T-helper 2 cell treated with Interferon-gamma antibody and Interleukin-4, amounts not matched to agents 5 μg/mL and 100 μg/mL, for 36 hours (primary cell): ENCODE data around the gene KIAA2012.

ENCODE experiments used
- DNase-seq: peaks from one replicate; pipeline ENCODE4 v3.0.0; 2021; ENCODE audit warnings: low spot score
- H3K27ac Mint-ChIP-seq: one replicate; pipeline ENCODE4 v1.8.0; 2021; ENCODE audit warnings: mild to moderate bottlenecking, mixed read lengths
- H3K27me3 Mint-ChIP-seq: one replicate; pipeline ENCODE4 v1.8.0; 2021; ENCODE audit warnings: low read depth, mixed read lengths
- H3K36me3 Mint-ChIP-seq: one replicate; pipeline ENCODE4 v1.8.0; 2021; ENCODE audit warnings: low read depth, mixed read lengths
- H3K4me1 Mint-ChIP-seq: one replicate; pipeline ENCODE4 v1.8.0; 2021; ENCODE audit warnings: low read depth, mixed read lengths
- H3K4me3 Mint-ChIP-seq: one replicate; pipeline ENCODE4 v1.8.0; 2022; ENCODE audit warnings: mild to moderate bottlenecking, moderate library complexity, mixed read lengths
- H3K9me3 Mint-ChIP-seq: one replicate; pipeline ENCODE4 v1.8.0; 2021; ENCODE audit warnings: mixed read lengths

KIAA2012 gene

GRCh38 chr2:202147775-202148174, 74.7 kb downstream of the KIAA2012 start:
- Mint-ChIP-seq H3K4me1 (no peaks in the 10 kb centered on the region), H3K27ac (no peak overlapping the region), H3K9me3 (no peaks in the 10 kb centered on the region), H3K36me3 (no peaks in the 10 kb centered on the region), H3K4me3 (no peak overlapping the region), H3K27me3 (peaks cover 10% of the 10 kb centered on the region)
- DNase-seq: no peak

GRCh38 chr2:202148515-202149154, 75.6 kb downstream of the KIAA2012 start:
- Mint-ChIP-seq H3K4me3 (no peak overlapping the region), H3K36me3 (no peaks in the 10 kb centered on the region), H3K4me1 (no peaks in the 10 kb centered on the region), H3K27ac (no peak overlapping the region), H3K27me3 (peaks cover 13% of the 10 kb centered on the region), H3K9me3 (no peaks in the 10 kb centered on the region)
- DNase-seq: no peak

- Mint-ChIP-seq H3K27me3 (peaks cover 13% of the 10 kb centered on the region), H3K36me3 (no peaks in the 10 kb centered on the region), H3K4me3 (no peak overlapping the region), H3K4me1 (no peaks in the 10 kb centered on the region), H3K9me3 (no peaks in the 10 kb centered on the region), H3K27ac (no peak overlapping the region)
- no peak for DNase-seq
Observed at GRCh38 chr2:202149155-202149762, 76.2 kb downstream of the KIAA2012 start.

GRCh38 chr2:202149936-202150335, 76.9 kb downstream of the KIAA2012 start:
- no peaks in the 10 kb centered on the region for H3K9me3 Mint-ChIP-seq
- DNase-seq: no peak
- no peak overlapping the region for H3K4me3 Mint-ChIP-seq
- no peak overlapping the region for H3K27ac Mint-ChIP-seq
- H3K4me1 Mint-ChIP-seq: no peaks in the 10 kb centered on the region
- H3K36me3 Mint-ChIP-seq: no peaks in the 10 kb centered on the region
- peaks cover 9% of the 10 kb centered on the region for H3K27me3 Mint-ChIP-seq

GRCh38 chr2:202152104-202152715, 79.2 kb downstream of the KIAA2012 start:
- Mint-ChIP-seq H3K27ac (no peak overlapping the region), H3K4me3 (no peak overlapping the region), H3K4me1 (no peaks in the 10 kb centered on the region), H3K36me3 (no peaks in the 10 kb centered on the region), H3K9me3 (no peaks in the 10 kb centered on the region), H3K27me3 (peaks cover 10% of the 10 kb centered on the region)
- no peak for DNase-seq

GRCh38 chr2:202154613-202155012, 81.6 kb downstream of the KIAA2012 start:
- Mint-ChIP-seq H3K27me3 (peaks cover 10% of the 10 kb centered on the region), H3K4me1 (no peaks in the 10 kb centered on the region)

GRCh38 chr2:202157211-202157990, 84.3 kb downstream of the KIAA2012 start:
- peaks cover 5% of the 10 kb centered on the region for H3K27me3 Mint-ChIP-seq
- no peaks in the 10 kb centered on the region for H3K36me3 Mint-ChIP-seq
- DNase-seq: no peak
- no peak overlapping the region for H3K4me3 Mint-ChIP-seq
- H3K9me3 Mint-ChIP-seq: no peaks in the 10 kb centered on the region
- H3K27ac Mint-ChIP-seq: no peak overlapping the region
- H3K4me1 Mint-ChIP-seq: peaks cover 3% of the 10 kb centered on the region

More at GRCh38 chr2:202154613-202155012, 81.6 kb downstream of the KIAA2012 start:
- no peak overlapping the region for H3K27ac Mint-ChIP-seq
- H3K36me3 Mint-ChIP-seq: no peaks in the 10 kb centered on the region
- DNase-seq: no peak
- H3K9me3 Mint-ChIP-seq: no peaks in the 10 kb centered on the region
- H3K4me3 Mint-ChIP-seq: no peak overlapping the region

- H3K9me3 Mint-ChIP-seq: no peaks in the 10 kb centered on the region
- H3K27ac Mint-ChIP-seq: no peak overlapping the region
- H3K36me3 Mint-ChIP-seq: no peaks in the 10 kb centered on the region
- DNase-seq: no peak
- H3K4me3 Mint-ChIP-seq: no peak overlapping the region
- peaks cover 3% of the 10 kb centered on the region for H3K4me1 Mint-ChIP-seq
- peaks cover 1% of the 10 kb centered on the region for H3K27me3 Mint-ChIP-seq
Observed at GRCh38 chr2:202158796-202159195, 85.7 kb downstream of the KIAA2012 start.

GRCh38 chr2:202161151-202161835, 88.2 kb downstream of the KIAA2012 start:
- DNase-seq: no peak
- H3K4me3 Mint-ChIP-seq: no peak overlapping the region

GRCh38 chr2:202164411-202164810, 91.4 kb downstream of the KIAA2012 start:
- Mint-ChIP-seq H3K27me3 (no peaks in the 10 kb centered on the region), H3K4me1 (peaks cover 3% of the 10 kb centered on the region), H3K36me3 (no peaks in the 10 kb centered on the region), H3K4me3 (no peak overlapping the region), H3K27ac (no peak overlapping the region), H3K9me3 (no peaks in the 10 kb centered on the region)
- DNase-seq: no peak

More at GRCh38 chr2:202161151-202161835, 88.2 kb downstream of the KIAA2012 start:
- peaks cover 3% of the 10 kb centered on the region for H3K4me1 Mint-ChIP-seq
- peaks cover 1% of the 10 kb centered on the region for H3K27me3 Mint-ChIP-seq
- no peaks in the 10 kb centered on the region for H3K36me3 Mint-ChIP-seq
- H3K9me3 Mint-ChIP-seq: no peaks in the 10 kb centered on the region
- H3K27ac Mint-ChIP-seq: no peak overlapping the region

GRCh38 chr2:202165208-202165607, 92.2 kb downstream of the KIAA2012 start:
- DNase-seq: no peak
- H3K4me1 Mint-ChIP-seq: peaks cover 3% of the 10 kb centered on the region
- no peaks in the 10 kb centered on the region for H3K36me3 Mint-ChIP-seq
- H3K4me3 Mint-ChIP-seq: no peak overlapping the region
- no peaks in the 10 kb centered on the region for H3K9me3 Mint-ChIP-seq
- no peak overlapping the region for H3K27ac Mint-ChIP-seq
- H3K27me3 Mint-ChIP-seq: no peaks in the 10 kb centered on the region

- no peak overlapping the region for H3K27ac Mint-ChIP-seq
- H3K36me3 Mint-ChIP-seq: no peaks in the 10 kb centered on the region
- no peak overlapping the region for H3K4me3 Mint-ChIP-seq
- H3K27me3 Mint-ChIP-seq: no peaks in the 10 kb centered on the region
- DNase-seq: no peak
- peaks cover 5% of the 10 kb centered on the region for H3K4me1 Mint-ChIP-seq
- H3K9me3 Mint-ChIP-seq: no peaks in the 10 kb centered on the region
Observed at GRCh38 chr2:202165945-202166344, 92.9 kb downstream of the KIAA2012 start.

GRCh38 chr2:202169131-202169530, 96.1 kb downstream of the KIAA2012 start:
- Mint-ChIP-seq H3K27ac (no peak overlapping the region), H3K4me3 (no peak overlapping the region), H3K27me3 (no peaks in the 10 kb centered on the region), H3K4me1 (peaks cover 12% of the 10 kb centered on the region), H3K36me3 (no peaks in the 10 kb centered on the region), H3K9me3 (no peaks in the 10 kb centered on the region)
- DNase-seq: no peak
